HS-5 (cell line): Measurements from ENCODE around the gene CDPF1.

ENCODE experiments used
- DNase-seq: peaks from one replicate; pipeline ENCODE4 v3.0.0-alpha.2; 2012; ENCODE audit warnings: low read depth

The CDPF1 gene

GRCh38 chr22:46256358-46256958 is 6.4 kb upstream of the CDPF1 start:
- no peak for DNase-seq

GRCh38 chr22:46251816-46252380 is 1.8 kb upstream of the CDPF1 start:
- DNase-seq = no peak

DNA sequence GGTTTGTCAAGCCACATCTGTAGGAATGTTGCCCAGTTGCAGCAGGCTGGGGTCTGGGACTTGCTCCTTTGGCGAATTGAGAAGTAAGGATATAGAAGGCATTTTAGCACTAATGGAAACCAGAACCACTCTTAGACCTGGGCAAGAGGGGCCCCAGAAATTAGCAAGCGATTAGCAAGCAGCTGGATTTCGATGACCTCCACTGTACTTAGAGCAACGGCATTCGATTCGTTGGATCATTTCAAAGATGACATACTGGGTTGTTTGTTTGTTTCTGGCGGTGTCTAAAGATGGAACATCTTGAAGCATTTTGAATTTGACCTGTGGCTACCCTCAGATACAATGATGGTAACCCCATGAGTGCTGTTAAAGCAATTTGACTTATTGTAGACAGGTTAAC is 1.2 kb upstream of the CDPF1 start:
- no peak for DNase-seq

GRCh38 chr22:46250783-46251125 is 661 bp upstream of the CDPF1 start:
- DNase-seq = no peak

DNA sequence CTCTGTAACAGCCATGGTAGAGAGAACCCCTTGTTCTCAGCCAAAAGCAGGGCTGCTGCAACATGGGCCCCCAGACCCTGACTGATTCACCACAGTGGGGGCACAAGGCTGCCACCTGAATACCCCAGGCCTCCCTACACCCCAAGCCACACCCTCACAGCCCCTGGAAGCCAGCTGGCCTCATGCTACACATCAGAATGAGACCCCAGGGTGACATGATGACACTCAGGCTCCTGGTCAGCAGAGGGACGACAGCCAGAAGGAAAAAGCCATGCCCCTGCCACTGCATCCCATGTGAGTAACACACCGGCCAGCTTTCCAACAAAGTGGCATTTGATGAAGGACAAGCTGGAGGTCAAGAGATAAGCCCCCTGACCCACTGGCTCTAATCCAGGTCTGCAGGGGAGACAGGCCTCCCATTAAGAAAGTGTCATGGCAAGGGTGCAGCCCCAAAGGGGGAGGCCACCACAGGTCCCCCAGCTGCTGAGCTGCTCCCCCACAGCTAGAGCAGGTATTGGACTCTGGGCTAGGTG is 2.6 kb downstream of the CDPF1 start:
- no peak for DNase-seq

DNA sequence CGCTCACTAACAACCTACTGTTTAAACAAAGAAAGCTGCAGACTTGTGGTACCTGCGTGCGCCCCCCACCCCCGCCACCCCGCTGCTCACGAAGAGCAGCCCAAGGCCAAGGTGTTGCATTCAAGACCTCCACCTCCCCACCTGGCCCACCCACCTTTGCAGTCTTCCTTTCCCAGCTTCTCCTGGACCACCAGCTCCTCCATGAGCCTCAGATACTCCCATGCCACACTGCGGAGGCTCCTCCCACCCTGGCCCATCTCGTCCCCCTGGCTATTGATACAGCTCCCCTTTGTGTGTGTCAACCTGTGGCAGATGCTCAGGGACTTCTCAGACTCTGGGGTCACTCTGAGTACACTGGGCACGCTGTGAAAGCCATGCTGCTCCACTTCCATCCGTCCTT is 3.9 kb downstream of the CDPF1 start:
- no peak for DNase-seq

- no peak for DNase-seq
Measured at GRCh38 chr22:46245511-46245910, 4.6 kb downstream of the CDPF1 start.

DNA sequence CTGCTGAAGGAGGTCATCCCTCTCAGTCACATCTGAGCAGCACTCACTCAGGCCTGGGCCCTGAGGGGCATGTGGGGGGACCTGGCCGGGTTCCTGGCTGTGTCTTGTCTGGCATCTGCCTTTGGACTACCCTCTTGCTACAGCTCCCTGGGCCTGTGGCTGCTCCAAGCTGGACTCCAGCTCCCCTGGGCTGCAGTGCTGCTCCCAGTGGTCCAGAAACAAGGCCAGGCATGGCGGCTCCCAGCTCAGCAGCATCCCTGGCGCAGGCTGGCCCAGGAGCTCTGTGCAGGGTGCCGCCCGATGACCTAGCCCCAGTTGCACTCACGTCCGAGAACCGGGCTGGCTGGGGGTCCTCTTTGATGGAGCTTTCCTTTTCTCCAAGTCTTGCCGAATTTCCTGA is 5.3 kb downstream of the CDPF1 start:
- no peak for DNase-seq

DNA sequence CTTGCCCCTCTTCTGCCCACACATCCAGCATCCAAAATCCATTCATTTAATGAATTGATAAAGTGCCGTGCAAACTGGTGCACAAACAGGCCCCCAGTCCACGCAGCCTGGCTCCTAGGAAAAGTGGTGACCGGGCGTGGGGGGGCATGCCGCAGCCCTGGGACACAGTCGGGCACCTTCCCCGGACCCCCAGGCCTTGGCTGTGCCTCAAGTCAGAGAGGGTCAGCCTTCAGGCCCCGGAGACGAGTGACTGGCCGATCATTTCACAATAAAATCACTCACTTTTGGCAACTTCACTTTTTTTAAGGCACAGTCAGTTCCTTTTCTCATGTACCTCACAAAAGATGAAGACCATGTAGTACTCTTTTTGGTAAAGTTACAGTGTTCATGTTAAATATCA is 8.0 kb downstream of the CDPF1 start:
- no peak for DNase-seq

- DNase-seq = no peak
Measured at GRCh38 chr22:46241396-46242007, 8.6 kb downstream of the CDPF1 start.

GRCh38 chr22:46240907-46241306 is 9.2 kb downstream of the CDPF1 start:
- DNase-seq = no peak

DNA sequence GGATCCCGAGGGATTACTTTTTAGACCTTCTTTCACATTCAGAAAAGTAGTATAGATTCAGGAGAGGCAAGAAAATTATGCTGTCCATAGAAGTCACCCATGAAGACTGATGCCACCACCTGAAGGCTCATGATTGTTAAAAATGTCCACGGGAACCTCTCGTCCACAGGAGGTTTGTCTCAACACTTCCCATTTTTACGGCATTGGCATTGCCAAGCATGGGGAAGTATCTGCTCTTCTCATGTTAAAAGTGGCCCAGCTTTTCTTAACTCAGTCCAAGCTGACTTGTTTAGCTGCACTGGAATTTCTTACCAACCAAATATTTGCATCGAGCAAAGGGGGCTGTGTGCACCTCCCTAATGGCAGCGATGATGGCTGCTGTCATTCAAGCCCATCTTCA is 9.6 kb downstream of the CDPF1 start:
- no peak for DNase-seq

DNA sequence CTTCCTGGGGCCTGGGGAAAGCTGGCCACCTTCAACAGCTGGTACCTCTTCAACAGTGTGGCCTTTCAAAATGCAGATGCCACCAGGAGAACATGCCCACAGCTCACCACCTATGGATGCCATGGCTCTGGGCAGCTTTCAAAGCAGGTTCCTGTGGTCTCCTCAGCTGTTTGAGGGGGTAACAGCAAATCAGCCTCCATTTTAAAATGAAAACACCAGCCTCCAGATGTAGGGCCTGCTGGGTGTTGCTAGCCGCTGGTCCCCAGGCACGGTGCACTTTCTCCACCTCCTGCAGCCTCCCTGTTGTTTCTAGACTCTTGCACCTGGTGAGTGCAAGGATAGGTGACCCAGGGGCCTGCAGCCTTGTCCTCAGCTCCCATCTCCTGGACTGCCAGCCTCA is 10.0 kb downstream of the CDPF1 start:
- no peak for DNase-seq

DNA sequence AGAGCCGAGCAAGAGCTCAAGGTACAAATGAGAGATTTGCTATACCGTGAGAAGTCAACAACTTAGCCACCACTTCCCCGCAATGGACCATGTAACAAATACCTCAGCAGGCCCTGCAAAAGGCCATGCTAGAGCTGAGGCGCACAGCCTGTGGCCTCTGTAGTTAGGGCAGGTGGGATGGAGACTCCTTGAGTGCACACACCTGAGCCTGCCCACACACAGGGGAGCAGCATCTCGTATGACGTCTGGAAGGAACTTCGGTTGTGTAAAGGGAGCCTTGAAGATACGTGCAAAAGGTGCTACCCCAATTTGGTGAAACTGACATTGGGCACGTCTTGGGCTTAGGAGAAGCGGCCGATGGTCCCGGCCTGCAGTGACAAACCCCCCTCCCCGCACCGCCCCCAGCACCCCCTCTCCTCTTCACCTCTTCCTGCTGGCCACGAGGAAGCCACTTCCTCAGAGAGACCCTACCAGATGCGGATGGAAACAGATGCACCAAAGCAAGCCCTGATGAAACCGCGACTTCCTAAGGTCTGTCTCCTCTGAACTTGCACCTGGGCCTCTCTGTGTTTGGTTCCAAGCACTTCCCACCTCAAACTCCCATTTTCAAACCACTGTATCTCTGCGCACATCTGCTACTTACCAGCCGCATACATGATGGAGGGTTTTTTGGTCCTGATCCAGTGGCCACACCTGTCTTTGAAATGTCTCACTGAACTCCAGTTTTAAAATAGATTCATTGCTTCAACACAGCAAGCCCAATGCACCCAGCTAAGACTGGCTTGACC is 10.6 kb downstream of the CDPF1 start:
- no peak for DNase-seq

GRCh38 chr22:46238541-46238940 is 11.6 kb downstream of the CDPF1 start:
- no peak for DNase-seq

- no peak for DNase-seq
Measured at GRCh38 chr22:46237453-46238124, 12.5 kb downstream of the CDPF1 start.

DNA sequence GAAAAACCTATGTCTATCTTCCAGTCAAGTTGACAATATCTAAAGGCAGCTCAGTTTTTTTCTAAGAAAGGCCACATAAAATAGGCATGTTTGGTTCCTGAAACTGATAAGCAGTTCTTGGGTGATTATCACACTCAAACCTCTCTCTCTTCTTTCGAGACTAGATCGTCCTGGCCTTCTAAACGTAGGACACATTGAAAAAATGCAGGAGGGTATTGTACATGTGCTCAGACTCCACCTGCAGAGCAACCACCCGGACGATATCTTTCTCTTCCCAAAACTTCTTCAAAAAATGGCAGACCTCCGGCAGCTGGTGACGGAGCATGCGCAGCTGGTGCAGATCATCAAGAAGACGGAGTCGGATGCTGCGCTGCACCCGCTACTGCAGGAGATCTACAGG is 15.1 kb downstream of the CDPF1 start:
- no peak for DNase-seq

DNA sequence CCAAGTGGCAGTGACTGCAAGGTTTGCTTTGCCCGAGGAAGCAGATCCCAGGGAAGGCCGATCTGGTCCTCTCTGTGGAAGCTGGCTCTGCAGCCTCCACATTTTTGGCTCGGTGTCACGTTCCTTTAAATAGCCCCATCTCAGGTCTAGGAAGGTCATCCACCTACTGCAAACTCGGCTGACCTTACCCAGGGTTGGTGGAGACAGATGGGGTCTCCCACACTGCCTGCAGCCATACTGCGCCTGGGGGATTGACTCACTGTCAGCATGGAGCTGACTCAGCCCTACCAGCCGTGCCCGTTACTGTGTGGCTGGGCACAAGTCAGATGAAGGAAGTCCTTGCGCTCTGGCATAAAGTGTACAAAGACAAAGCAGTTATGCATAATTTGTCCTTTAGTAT is 16.9 kb downstream of the CDPF1 start:
- no peak for DNase-seq

- DNase-seq = no peak
Measured at GRCh38 chr22:46230262-46230901, 19.7 kb downstream of the CDPF1 start.

DNA sequence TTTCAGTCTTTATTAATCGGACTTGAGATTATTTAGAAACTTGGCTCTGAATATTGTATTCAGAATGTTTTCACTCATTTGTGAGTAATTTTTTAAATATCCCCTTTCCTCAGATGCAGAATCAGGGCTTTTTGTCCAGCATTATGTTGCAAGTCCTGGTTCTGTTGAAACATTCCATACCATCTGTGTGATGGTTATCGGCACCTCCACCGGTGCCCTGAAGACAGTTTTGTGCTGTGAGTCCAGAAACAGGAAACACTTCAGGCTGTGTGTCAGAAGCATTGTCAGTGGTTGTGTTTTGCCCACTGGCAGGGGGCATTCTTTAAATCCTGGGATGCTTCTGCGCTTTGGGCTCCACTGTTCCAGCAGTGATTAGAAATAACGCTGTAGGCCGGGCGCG is 20.4 kb downstream of the CDPF1 start:
- no peak for DNase-seq

DNA sequence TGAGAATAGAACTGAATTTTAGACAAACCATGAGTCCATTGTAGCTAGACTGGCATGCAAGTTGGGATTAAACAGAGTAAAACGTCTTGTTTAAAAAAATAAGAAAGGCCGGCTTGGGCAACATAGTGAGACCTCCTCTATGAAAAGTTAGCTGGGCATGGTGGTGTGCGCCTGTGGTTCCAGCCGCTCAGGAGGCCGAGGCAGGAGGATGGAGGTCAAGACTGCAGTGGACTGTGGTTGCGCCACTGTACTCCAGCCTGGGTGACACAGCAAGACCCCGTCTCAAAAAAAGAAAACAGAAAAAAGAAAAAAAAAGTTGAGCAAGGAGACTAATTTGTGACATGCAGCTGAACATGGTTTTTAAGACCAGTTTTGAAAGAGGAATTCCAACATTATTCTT is 23.5 kb downstream of the CDPF1 start:
- no peak for DNase-seq

DNA sequence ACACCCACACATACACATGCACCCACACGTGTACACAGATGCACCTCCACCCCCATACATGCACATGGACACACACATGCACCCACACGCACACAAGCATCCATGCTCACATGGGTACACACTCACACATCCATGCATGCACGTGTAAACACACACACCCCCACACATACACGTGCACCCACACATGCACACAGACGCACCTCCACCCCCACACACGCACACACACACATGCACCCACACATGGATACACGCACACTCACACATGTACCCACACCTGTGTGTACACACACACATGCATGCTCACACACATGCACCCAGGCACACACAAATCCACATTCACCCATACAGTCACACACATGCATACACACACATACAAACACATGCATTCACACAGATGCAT is 24.5 kb downstream of the CDPF1 start:
- DNase-seq = no peak
